ENCODE measurements around the gene MYBL2. TPM values are rescaled to one million over a fixed set of nuclear protein-coding genes. Genes with fewer than 3 reads are reported as not detected.
A peak's percentile ranks its signal among the peaks of the same experiment; 100 is the strongest.

The MYBL2 gene
- total and polyA plus RNA-seq, 2 donors (not counting 3 experiments of a cell fraction or from before 2014, with no cell fraction given): 35.7 to 105 TPM

- POLR2A ChIA-PET: no interaction called here
- H3K9ac ChIP-seq (replicated peaks; ENCODE audit: extremely low read depth, insufficient read depth, low read length): no peak overlapping the region
Observed at GRCh38 chr20:43746344-43747137, 79.6 kb downstream of the MYBL2 start.

More at GRCh38 chr20:43746344-43747137, 79.6 kb downstream of the MYBL2 start:
- Histone ChIP-seq H3K4me1 (ENCODE audit: control insufficient read depth, extremely low read depth, insufficient read depth, low read length) (peaks cover 5% of the 10 kb centered on the region), H4K20me1 (replicated peaks; ENCODE audit: control insufficient read depth, extremely low read depth, insufficient read depth, low read length) (no peaks in the 10 kb centered on the region), H3K36me3 (ENCODE audit: control insufficient read depth in 2 of 2, extremely low read depth in 1 of 2, insufficient read depth in 2 of 2, low read length in 2 of 2) (no peaks in the 10 kb centered on the region), H3K4me2 (ENCODE audit: insufficient read depth, low read length) (no peak overlapping the region), H3K27ac (ENCODE audit: insufficient read depth, low read depth, low read length) (no peak overlapping the region), H3K9me1 (replicated peaks; ENCODE audit: control insufficient read depth, extremely low read depth, insufficient read depth, low read length) (no peaks in the 10 kb centered on the region), H3K9me3 (replicated peaks; ENCODE audit: control insufficient read depth, insufficient read depth, low read length) (no peaks in the 10 kb centered on the region), H3K27me3 (ENCODE audit: control insufficient read depth in 2 of 2, insufficient read depth in 2 of 2, low read length in 2 of 2) (peaks cover 0 to 4% of the 10 kb centered on the region in 2 experiments), H2AFZ (ENCODE audit: low read depth, low read length) (peak overlapping the region; percentile 27), H3K4me3 (replicated peaks in 1 of 3; ENCODE audit: insufficient read depth in 1 of 3, low read depth in 1 of 3, low read length in 3 of 3) (no peak overlapping the region), H3K79me2 (ENCODE audit: control insufficient read depth, insufficient read depth, low read length) (no peaks in the 10 kb centered on the region)
- TF ChIP-seq FOS (IDR thresholded peaks at IDR 0.05; ENCODE audit: borderline replicate concordance, insufficient read depth, low read length) (no peak), JUN (IDR thresholded peaks at IDR 0.05; ENCODE audit: borderline replicate concordance, insufficient read depth, insufficient read length, low read depth) (no peak), POLR2AphosphoS5 (IDR thresholded peaks at IDR 0.05; ENCODE audit: insufficient read depth, low read depth, low read length) (no peak), CTCF (IDR thresholded peaks at IDR 0.05; ENCODE audit: extremely low read depth in 1 of 2, insufficient read depth in 1 of 2, low read depth in 1 of 2, low read length in 2 of 2) (no peak), MAX (IDR thresholded peaks at IDR 0.05; ENCODE audit: insufficient read depth, insufficient read length) (no peak), POLR2A (IDR thresholded peaks at IDR 0.05; ENCODE audit: low read depth, low read length) (no peak), GATA2 (IDR thresholded peaks at IDR 0.05; ENCODE audit: insufficient read depth, insufficient read length, low read depth, low read length) (no peak), MYC (IDR thresholded peaks at IDR 0.05; ENCODE audit: low read depth, low read length) (no peak), EZH2 (IDR thresholded peaks at IDR 0.05; ENCODE audit: borderline replicate concordance, low read depth, low read length, severe bottlenecking) (no peak)
- intact Hi-C loops (cut with micrococcal nuclease) (loop anchor here (5.0 kb wide), 1 partner anchor 289 kb away; the partner anchor contains the start of gene SRSF6), dilution Hi-C loops (cut with MboI; ENCODE audit: extremely low pct_ligation_motif_present, low sequenced_read_pairs) (no loop called here)
- DNase-seq (ENCODE audit: low read depth, low spot score) (no peak), FAIRE-seq (no peak)
- BruUV-seq (replicated peaks): no TSS peak
- CTCF ChIA-PET: interaction anchor here (1.0 kb wide), 1 partner anchor 334 kb away, joined by 5 read pairs; no protein-coding TSS in a partner anchor
